Activated CD4-positive, alpha-beta memory T cell treated with anti-CD3 and anti-CD28 coated beads for 36 hours (primary cell): Measurements from ENCODE around the gene NCKAP5. TPM values are rescaled to one million over a fixed set of nuclear protein-coding genes. Genes with fewer than 3 reads are reported as not detected.

Experiments
- CTCF ChIA-PET: fragments of 350-600 bp; sonication (Branson Sonifier 250); formaldehyde crosslinking; loops from one replicate; lab custom pipeline; 2021; ENCODE audit warnings: antibody characterized with exemption, inconsistent platforms; lab: Charles Lee
- POLR2A ChIA-PET: fragments of 350-600 bp; sonication (Branson Sonifier 250); formaldehyde crosslinking; loops from one replicate; lab custom pipeline; 2021; ENCODE audit warnings: antibody characterized with exemption; lab: Charles Lee
- DNase-seq: peaks from one replicate; pipeline ENCODE4 v3.0.0-alpha.2; 2020
- H3K27ac Mint-ChIP-seq: one replicate; pipeline ENCODE4 v1.8.0; 2021; ENCODE audit warnings: mixed read lengths
- H3K27me3 Mint-ChIP-seq: one replicate; pipeline ENCODE4 v1.8.0; 2021; ENCODE audit warnings: mixed read lengths
- H3K36me3 Mint-ChIP-seq: one replicate; pipeline ENCODE4 v1.8.0; 2021; ENCODE audit warnings: mixed read lengths
- H3K4me1 Mint-ChIP-seq: one replicate; pipeline ENCODE4 v1.8.0; 2021; ENCODE audit warnings: low read depth, mixed read lengths
- H3K4me3 Mint-ChIP-seq: one replicate; pipeline ENCODE4 v1.8.0; 2021; ENCODE audit warnings: mild to moderate bottlenecking, mixed read lengths
- H3K9me3 Mint-ChIP-seq: one replicate; pipeline ENCODE4 v1.8.0; 2021; ENCODE audit warnings: mixed read lengths
- intact Hi-C: fragments of 100-400 bp; cut with micrococcal nuclease; formaldehyde crosslinking; loops from one replicate; pipeline ENCODE4 v1.15.1; 2023
- total RNA-seq, 2 experiments: library from RNA; stranded (reverse); gene quantifications; one replicate each; pipeline ENCODE4 v1.2.3, GENCODE V29; 2021

NCKAP5 gene
- total RNA-seq, 2 experiments from 2014 or later, result not detected

DNA sequence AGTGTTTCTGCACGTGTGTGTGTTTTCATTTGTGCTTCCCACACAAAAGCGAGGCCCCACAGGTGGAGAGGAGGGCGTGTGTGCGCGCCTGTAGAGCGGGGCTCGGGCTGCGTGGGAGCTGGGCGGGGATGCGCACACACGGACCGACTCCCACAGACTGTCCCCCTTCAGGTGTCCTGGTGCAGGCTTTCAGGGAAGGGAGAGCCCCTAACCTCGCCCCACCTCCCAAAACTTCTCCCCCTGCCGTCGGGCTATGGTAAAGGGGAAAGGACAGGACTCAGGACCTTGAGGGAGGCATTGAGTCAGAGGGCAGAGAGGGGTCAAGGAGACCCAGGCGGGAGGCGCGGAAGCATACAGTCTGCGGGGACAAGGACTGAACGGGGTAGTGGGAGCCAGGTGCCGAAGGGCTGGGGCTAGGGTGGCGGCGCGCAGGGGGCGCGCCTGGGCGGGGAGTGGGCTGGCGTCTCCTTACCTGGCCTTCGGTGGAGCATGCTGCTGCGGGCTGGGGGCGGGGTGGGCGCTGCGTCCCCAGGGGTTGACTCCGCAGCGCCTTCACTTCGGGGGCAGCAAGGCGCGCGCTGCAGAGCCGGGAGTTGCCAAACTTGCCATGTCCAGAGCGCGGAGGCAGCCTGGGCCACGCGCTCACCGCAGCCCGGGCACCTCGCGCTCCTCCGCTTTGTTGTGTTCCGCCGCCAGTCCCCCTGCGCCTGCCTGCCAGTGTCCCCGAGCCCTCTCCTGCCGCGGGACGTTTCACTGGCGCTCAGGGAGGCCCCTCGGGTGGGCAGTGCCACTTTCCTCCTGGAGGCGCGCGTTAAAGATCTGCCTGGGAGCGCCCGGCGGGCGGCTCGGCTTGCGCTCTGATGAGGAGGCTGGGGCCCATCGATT, 302.0 kb downstream of the NCKAP5 start:
- DNase-seq, result no peak
- no peak overlapping the region for H3K27ac Mint-ChIP-seq
- no peaks in the 10 kb centered on the region for H3K36me3 Mint-ChIP-seq
- no peak overlapping the region for H3K4me3 Mint-ChIP-seq
- H3K4me1 Mint-ChIP-seq, result no peaks in the 10 kb centered on the region
- POLR2A ChIA-PET, result no interaction called here
- H3K27me3 Mint-ChIP-seq, result peaks cover 14% of the 10 kb centered on the region
- intact Hi-C loops, result no loop called here
- no peaks in the 10 kb centered on the region for H3K9me3 Mint-ChIP-seq
- CTCF ChIA-PET, result no interaction called here

DNA sequence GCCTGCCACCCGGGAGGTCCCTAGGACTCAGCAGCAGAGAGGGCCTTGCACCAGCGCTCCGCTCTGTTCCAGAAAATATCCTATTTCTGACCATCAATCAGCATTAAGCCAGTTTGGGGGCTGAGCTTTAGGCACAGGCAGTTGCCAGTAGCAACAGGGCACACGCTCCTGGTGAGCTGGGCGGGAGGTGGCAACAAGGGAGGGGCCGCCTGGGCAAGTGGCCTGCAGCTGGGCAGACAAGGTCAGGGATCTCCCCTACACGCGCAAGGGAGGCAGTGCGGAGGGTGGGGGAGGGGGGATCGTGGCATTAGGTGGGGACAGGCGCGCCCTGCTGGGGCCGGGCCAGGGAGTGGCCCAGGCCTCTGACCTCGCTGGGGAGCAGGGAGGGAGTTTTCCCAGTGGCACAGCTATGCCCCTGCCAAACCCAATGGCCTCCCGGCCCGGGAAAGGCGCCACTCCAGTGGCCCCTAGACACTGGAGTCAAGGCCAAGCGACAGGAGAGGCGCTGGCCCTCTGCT, 302.8 kb downstream of the NCKAP5 start:
- Mint-ChIP-seq H3K27me3 (peaks cover 14% of the 10 kb centered on the region), H3K27ac (no peak overlapping the region), H3K36me3 (no peaks in the 10 kb centered on the region), H3K4me3 (no peak overlapping the region), H3K9me3 (no peaks in the 10 kb centered on the region), H3K4me1 (no peaks in the 10 kb centered on the region)
- intact Hi-C loops, result no loop called here
- CTCF ChIA-PET, result no interaction called here
- no peak for DNase-seq
- POLR2A ChIA-PET, result no interaction called here

DNA sequence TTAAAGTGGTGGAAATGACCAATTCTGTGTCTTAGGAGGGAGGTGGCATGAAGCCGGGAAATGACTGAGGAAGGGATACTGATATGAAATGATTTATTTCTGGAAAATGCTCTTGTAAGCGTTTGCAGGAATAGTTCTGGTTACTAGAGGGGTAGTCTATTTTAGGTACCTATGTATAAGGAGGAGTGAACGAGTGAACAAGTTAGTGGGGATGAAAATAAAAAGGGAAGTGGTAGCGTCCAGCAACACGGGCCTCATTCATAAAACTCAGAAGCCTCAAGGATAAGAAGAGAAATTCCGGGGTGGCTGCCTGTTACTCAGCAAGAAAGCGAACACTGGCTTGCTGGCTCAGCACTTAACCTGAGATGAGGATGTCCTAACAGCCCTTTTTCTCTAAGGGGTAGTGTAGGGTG, 303.3 kb downstream of the NCKAP5 start:
- H3K27ac Mint-ChIP-seq, result no peak overlapping the region
- H3K36me3 Mint-ChIP-seq, result no peaks in the 10 kb centered on the region
- ChIA-PET POLR2A (no interaction called here), CTCF (no interaction called here)
- H3K4me1 Mint-ChIP-seq, result no peaks in the 10 kb centered on the region
- H3K9me3 Mint-ChIP-seq, result no peaks in the 10 kb centered on the region
- peaks cover 14% of the 10 kb centered on the region for H3K27me3 Mint-ChIP-seq
- no peak overlapping the region for H3K4me3 Mint-ChIP-seq
- intact Hi-C loops, result no loop called here
- DNase-seq, result no peak

DNA sequence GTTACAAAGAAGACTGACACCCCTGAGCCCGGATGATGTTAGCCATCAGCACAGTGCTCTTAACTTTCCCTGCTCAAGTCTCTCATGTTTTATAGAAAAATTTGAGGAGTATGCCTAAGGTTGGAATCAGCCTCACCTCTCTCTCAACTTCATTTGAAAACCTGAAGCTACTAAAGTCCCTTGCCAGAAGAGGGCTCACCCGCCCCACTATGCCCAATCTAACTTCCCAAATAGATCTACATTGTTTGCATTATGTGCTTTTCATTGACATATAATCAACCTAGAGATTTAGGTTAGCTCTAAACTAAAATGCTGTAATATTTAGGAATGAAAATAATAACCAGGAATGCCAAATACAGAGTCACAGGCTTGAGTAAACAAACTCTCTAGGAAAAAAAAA, 305.4 kb downstream of the NCKAP5 start:
- H3K9me3 Mint-ChIP-seq, result no peaks in the 10 kb centered on the region
- DNase-seq, result no peak
- no peak overlapping the region for H3K4me3 Mint-ChIP-seq
- intact Hi-C loops, result no loop called here
- CTCF ChIA-PET, result no interaction called here
- no peaks in the 10 kb centered on the region for H3K36me3 Mint-ChIP-seq
- H3K27me3 Mint-ChIP-seq, result peaks cover 14% of the 10 kb centered on the region
- POLR2A ChIA-PET, result no interaction called here
- no peak overlapping the region for H3K27ac Mint-ChIP-seq
- H3K4me1 Mint-ChIP-seq, result no peaks in the 10 kb centered on the region

DNA sequence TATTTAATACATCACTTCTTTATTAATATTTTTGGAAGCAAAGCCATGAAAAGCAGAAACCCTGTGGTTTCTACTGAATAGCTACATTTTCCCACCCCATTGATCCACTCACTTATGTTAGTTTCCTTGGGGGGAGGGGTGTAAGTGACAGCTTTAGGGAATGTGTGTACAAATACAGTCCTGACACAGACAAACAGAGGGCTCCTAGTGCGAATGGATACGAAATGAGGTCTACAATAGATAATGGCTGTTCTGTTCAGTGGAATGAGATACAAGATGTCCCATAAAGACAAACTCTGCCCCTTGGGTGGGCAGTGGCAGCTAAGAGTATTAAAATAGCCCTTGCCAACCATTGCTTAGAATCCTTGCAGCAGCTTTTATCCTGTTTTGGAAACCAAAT, 312.9 kb downstream of the NCKAP5 start:
- DNase-seq, result no peak
- no peak overlapping the region for H3K4me3 Mint-ChIP-seq
- H3K27me3 Mint-ChIP-seq, result no peaks in the 10 kb centered on the region
- H3K36me3 Mint-ChIP-seq, result no peaks in the 10 kb centered on the region
- ChIA-PET POLR2A (no interaction called here), CTCF (interaction anchor here (1.2 kb wide), 1 partner anchor 589 kb away, joined by 3 read pairs; no protein-coding TSS in a partner anchor)
- no peaks in the 10 kb centered on the region for H3K4me1 Mint-ChIP-seq
- H3K27ac Mint-ChIP-seq, result no peak overlapping the region
- H3K9me3 Mint-ChIP-seq, result no peaks in the 10 kb centered on the region
- intact Hi-C loops, result no loop called here

DNA sequence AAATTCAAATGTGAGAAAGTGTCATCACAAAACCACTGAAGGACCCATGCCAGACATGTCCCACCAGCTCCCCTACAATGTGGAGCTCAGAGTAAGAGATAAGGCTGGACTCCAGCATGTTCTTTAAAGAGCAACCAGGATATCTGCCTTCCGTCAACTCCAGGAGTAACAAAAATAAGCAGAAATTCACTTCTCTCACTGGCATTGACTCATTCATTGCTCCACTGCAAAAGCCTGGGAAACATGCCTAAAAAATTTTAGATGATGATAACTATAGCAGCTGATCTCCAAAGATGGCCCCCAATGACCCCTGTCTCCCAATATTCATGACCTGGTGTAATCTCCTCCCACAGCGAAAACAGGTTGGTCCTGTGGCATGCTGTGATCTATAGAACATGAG, 314.5 kb downstream of the NCKAP5 start:
- Mint-ChIP-seq H3K4me1 (no peaks in the 10 kb centered on the region), H3K36me3 (no peaks in the 10 kb centered on the region), H3K9me3 (no peaks in the 10 kb centered on the region), H3K27me3 (no peaks in the 10 kb centered on the region), H3K4me3 (no peak overlapping the region), H3K27ac (no peak overlapping the region)
- ChIA-PET CTCF (interaction anchor here (1.0 kb wide), 1 partner anchor 10 kb away, joined by 3 read pairs; no protein-coding TSS in a partner anchor), POLR2A (no interaction called here)
- no peak for DNase-seq
- intact Hi-C loops, result no loop called here

DNA sequence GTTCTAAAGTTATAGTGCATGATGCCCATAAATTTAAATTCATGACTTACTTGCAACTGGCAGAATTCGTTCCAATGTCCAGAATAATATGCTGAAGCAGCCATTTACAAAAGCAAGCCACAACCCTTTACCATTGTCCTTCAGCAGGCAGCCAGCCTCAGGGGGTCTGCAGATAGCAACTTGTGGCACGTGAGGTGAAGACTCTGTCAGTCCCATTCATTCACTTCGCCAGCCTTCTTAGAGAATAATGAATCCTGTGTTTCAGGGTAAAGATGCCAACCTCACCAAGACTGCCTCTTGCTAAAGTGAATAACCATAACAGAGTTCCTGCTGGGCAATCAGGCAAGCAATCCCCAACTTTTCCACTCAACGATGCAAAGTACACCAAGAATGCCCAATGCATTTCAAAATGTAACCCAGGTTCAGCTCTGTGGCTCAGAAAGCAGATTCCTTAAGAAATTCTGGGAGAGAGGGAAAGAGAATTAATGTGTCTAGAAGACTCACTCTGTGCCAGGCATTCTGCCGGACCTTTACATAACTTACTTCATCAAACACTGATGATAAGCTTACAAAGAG, 315.4 kb downstream of the NCKAP5 start:
- POLR2A ChIA-PET, result no interaction called here
- Mint-ChIP-seq H3K9me3 (no peaks in the 10 kb centered on the region), H3K4me1 (no peaks in the 10 kb centered on the region), H3K27me3 (no peaks in the 10 kb centered on the region), H3K4me3 (no peak overlapping the region), H3K36me3 (no peaks in the 10 kb centered on the region), H3K27ac (no peak overlapping the region)
- no peak for DNase-seq
- intact Hi-C loops, result no loop called here
- CTCF ChIA-PET, result no interaction called here

DNA sequence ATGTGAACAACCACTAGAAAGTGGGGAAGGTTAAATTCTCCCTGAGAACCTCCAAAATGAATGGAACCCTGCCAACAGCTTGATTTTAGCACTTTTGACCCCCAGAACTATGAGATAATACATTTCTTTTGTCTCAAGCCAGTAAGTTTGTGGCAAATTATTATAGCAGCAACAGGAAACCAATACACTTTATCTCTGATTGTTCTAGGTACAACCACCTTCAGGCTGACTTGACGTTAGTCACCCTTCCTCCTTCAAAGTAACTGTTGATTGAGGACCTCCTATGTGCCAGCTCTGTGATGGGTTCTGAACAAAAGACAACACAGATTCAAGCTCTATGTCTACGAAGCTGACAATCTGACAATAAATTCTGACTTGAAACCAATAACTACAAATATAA, 318.9 kb downstream of the NCKAP5 start:
- H3K36me3 Mint-ChIP-seq, result no peaks in the 10 kb centered on the region

DNA sequence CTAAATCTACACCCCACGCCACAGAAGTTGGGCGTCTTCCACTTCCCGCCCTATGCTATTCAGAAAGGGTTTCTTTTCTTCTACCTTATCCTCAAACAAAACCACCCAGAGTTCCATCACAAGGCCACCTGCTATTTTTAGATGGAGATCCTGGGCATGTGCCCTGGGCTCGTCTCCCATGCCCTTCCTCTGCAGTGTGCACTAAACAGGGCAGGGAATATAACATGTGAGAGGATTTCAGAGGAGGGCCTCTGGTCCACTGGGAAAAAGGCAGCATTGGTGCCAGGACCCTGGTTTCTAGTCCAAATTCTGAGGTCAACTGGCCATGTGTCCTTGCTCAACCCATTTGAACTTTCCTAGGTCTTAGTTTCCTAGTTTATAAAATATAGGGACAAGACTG, 320.0 kb downstream of the NCKAP5 start:
- Mint-ChIP-seq H3K4me1 (no peaks in the 10 kb centered on the region), H3K36me3 (no peaks in the 10 kb centered on the region), H3K4me3 (no peak overlapping the region), H3K27me3 (no peaks in the 10 kb centered on the region), H3K9me3 (no peaks in the 10 kb centered on the region), H3K27ac (no peak overlapping the region)
- intact Hi-C loops, result no loop called here
- CTCF ChIA-PET, result no interaction called here
- POLR2A ChIA-PET, result no interaction called here
- DNase-seq, result no peak

More for the DNA sequence above, 318.9 kb downstream of the NCKAP5 start:
- ChIA-PET POLR2A (no interaction called here), CTCF (no interaction called here)
- Mint-ChIP-seq H3K4me1 (no peaks in the 10 kb centered on the region), H3K9me3 (no peaks in the 10 kb centered on the region), H3K27me3 (no peaks in the 10 kb centered on the region), H3K4me3 (no peak overlapping the region), H3K27ac (no peak overlapping the region)
- intact Hi-C loops, result no loop called here
- DNase-seq, result no peak

DNA sequence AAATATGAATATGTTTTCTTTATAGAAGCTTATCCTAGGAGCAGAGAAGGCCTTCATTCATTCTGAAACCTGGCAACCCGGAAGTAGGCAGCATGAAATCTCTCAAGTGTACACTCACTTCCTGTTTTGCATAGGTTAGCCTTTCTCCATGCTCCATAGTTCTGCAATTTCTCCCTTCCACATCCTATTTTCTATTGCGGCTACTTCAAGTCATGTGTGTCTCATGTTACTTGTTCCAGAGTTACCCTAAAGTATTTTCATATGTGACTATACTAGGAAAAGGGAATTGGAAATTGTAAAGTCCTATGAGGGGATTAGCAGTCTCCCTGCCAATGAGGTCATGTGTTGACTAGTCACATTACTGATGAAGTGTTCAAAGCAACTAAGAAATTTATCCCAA, 320.6 kb downstream of the NCKAP5 start:
- ChIA-PET POLR2A (no interaction called here), CTCF (no interaction called here)
- Mint-ChIP-seq H3K4me1 (no peaks in the 10 kb centered on the region), H3K27me3 (no peaks in the 10 kb centered on the region), H3K4me3 (no peak overlapping the region), H3K27ac (no peak overlapping the region), H3K9me3 (no peaks in the 10 kb centered on the region), H3K36me3 (no peaks in the 10 kb centered on the region)
- DNase-seq, result no peak
- intact Hi-C loops, result no loop called here

DNA sequence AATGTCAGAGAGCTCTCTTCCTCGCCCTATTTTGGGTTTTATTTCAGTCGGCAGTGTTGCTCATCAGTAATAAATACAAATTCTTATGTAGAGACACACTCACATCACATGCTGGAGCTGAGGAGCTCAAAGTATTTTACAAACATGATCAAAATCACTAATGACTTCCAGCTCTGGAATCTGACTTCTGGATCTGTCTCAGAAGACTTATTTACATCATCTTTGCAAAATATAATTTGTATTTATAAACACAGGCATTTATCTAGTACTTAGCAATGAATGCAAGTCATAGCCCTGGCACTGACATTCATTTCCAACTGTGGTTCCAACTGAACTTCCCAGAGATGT, 327.1 kb downstream of the NCKAP5 start:
- ChIA-PET POLR2A (no interaction called here), CTCF (no interaction called here)
- Mint-ChIP-seq H3K9me3 (no peaks in the 10 kb centered on the region), H3K4me3 (no peak overlapping the region), H3K4me1 (no peaks in the 10 kb centered on the region), H3K27me3 (no peaks in the 10 kb centered on the region), H3K36me3 (no peaks in the 10 kb centered on the region), H3K27ac (no peak overlapping the region)
- DNase-seq, result no peak
- intact Hi-C loops, result no loop called here

DNA sequence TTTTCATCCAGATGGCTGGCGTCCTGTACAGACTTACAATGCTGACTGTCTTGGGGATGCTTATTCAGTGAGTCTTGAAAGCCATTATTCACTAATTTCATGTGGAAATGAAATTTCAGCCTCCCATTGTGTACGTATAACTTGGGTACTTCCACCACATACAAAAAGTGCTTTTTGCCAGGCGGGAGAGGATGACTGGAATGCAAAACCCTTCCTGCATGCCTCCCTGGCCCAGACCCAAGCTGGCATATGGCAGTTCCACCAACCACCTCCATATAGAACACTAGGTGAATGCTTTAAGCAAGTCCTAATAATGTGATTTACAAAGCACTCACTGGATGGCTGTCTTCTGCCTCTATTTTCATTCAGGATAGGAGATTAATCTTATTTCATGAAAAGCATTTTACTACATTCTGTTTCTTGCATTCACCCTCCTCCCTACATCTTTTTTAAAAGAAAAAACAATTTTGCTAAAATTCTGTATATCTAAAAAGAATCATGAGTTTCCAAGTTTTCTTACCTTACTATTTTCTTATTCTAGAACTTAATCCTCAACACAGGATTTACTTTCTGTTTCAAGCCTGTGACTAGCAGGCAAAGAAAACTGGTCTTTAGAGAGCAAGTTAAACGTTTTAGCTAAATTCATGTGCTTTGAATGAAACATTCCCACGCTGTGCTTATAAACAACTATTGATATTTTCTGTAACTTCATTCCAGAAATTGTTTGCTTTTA, 327.6 kb downstream of the NCKAP5 start:
- CTCF ChIA-PET, result no interaction called here
- intact Hi-C loops, result no loop called here
- H3K27ac Mint-ChIP-seq, result no peak overlapping the region
- H3K27me3 Mint-ChIP-seq, result no peaks in the 10 kb centered on the region
- no peak overlapping the region for H3K4me3 Mint-ChIP-seq
- H3K9me3 Mint-ChIP-seq, result no peaks in the 10 kb centered on the region
- H3K4me1 Mint-ChIP-seq, result no peaks in the 10 kb centered on the region
- no peak for DNase-seq
- POLR2A ChIA-PET, result no interaction called here
- no peaks in the 10 kb centered on the region for H3K36me3 Mint-ChIP-seq
